HEK293 (cell line): Measurements from ENCODE around the gene EPN2.

ENCODE experiments used
- ZBTB48 ChIP-seq: fragments of 450-650 bp; formaldehyde crosslinking; IDR thresholded peaks from 2 replicates; pipeline ENCODE4 v1.5.1; 2016; ENCODE audit warnings: missing biosample characterization, missing genetic modification characterization
- ZFP37 ChIP-seq: fragments of 450-650 bp; formaldehyde crosslinking; IDR thresholded peaks from 2 replicates; pipeline ENCODE4 v1.5.1; 2016; ENCODE audit warnings: missing biosample characterization, missing genetic modification characterization
- ZNF2 ChIP-seq: fragments of 450-650 bp; formaldehyde crosslinking; IDR thresholded peaks from 2 replicates; pipeline ENCODE4 v1.5.1; 2016; ENCODE audit warnings: missing biosample characterization, missing genetic modification characterization
- ZNF311 ChIP-seq: fragments of 450-650 bp; formaldehyde crosslinking; IDR thresholded peaks from 2 replicates; pipeline ENCODE4 v1.5.1; 2017; ENCODE audit warnings: missing biosample characterization, missing genetic modification characterization, borderline replicate concordance
- ZNF423 ChIP-seq: fragments of 450-650 bp; formaldehyde crosslinking; IDR thresholded peaks from 2 replicates; pipeline ENCODE4 v1.5.1; 2016; ENCODE audit warnings: missing biosample characterization, missing genetic modification characterization
- ZNF585B ChIP-seq: fragments of 450-650 bp; formaldehyde crosslinking; IDR thresholded peaks from 2 replicates; pipeline ENCODE4 v1.5.1; 2016; ENCODE audit warnings: missing biosample characterization, missing genetic modification characterization
- ZNF623 ChIP-seq: fragments of 450-650 bp; formaldehyde crosslinking; IDR thresholded peaks from 2 replicates; pipeline ENCODE4 v1.5.1; 2016; ENCODE audit warnings: missing biosample characterization, missing genetic modification characterization
- ZNF768 ChIP-seq: fragments of 450-650 bp; formaldehyde crosslinking; IDR thresholded peaks from 2 replicates; pipeline ENCODE4 v1.5.1; 2018; ENCODE audit warnings: missing biosample characterization, mild to moderate bottlenecking, missing genetic modification characterization
- TF ChIP-seq, protein P1 (sequence below): fragments of 450-650 bp; formaldehyde crosslinking; IDR thresholded peaks from 2 replicates; pipeline ENCODE4 v1.5.1; 2016; ENCODE audit warnings: missing biosample characterization, missing genetic modification characterization

DNA sequence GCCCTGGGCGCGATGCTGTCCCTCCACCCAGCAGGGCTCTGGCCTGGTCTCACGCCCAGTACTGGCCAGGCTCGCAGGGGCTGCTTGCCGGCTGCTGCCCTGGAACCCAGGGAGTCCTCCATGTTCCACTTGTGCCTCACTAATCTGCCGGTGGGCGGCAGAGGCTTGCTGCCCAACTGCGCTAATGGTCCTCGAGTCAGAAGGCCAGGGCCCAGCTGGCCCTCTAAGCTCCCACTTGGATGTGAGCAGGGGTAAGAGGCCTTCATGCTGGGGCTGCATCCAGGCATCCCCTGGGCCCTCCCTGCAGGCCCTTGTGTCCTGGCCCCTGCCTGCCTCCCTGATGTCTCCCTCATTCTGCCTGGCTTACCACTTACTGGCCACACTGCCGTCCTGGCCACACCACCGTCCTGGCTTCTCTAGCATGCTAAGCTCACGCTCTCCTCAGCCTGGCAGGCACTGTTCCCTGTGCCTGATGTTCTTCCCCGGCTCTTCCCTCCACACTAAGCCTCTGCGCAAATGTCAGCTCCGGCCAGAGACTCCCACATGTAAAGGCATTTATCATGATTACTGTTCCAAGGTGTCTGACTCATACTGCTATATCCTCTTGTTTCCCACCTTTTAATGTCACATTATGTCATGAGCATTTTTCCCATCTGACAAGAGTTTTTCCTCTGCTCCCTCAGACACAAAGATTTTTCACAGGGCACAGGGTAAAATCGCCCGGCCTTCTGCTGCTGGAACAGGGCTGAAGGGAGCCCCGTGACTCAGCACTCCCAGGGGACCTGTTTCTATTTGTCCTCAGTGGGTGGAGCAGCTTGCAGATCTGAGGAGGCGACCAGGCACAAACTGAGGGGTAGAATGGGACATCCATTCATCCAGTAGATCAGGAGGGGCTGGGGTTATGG is 109.4 kb downstream of the EPN2 start:
- TF ChIP-seq, protein P1, sequence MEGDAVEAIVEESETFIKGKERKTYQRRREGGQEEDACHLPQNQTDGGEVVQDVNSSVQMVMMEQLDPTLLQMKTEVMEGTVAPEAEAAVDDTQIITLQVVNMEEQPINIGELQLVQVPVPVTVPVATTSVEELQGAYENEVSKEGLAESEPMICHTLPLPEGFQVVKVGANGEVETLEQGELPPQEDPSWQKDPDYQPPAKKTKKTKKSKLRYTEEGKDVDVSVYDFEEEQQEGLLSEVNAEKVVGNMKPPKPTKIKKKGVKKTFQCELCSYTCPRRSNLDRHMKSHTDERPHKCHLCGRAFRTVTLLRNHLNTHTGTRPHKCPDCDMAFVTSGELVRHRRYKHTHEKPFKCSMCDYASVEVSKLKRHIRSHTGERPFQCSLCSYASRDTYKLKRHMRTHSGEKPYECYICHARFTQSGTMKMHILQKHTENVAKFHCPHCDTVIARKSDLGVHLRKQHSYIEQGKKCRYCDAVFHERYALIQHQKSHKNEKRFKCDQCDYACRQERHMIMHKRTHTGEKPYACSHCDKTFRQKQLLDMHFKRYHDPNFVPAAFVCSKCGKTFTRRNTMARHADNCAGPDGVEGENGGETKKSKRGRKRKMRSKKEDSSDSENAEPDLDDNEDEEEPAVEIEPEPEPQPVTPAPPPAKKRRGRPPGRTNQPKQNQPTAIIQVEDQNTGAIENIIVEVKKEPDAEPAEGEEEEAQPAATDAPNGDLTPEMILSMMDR = no peak
- TF ChIP-seq ZNF2 (tag by site-specific recombination) (peak; percentile 40), ZNF311 (no peak), ZBTB48 (peak; percentile 52; the same call in 1 of the 2 replicates), ZFP37 (tag by site-specific recombination) (no peak), ZNF585B (tag by site-specific recombination) (no peak), ZNF423 (tag by site-specific recombination) (peak; percentile 50; the same call in 1 of the 2 replicates), ZNF623 (no peak), ZNF768 (tag by site-specific recombination) (no peak)
